Thymus (tissue), 11 donors: ENCODE results near the gene TRIM59. TPM values are rescaled to one million over a fixed set of nuclear protein-coding genes. Genes with fewer than 3 reads are reported as not detected.
A peak's percentile ranks its signal among the peaks of the same experiment; 100 is the strongest.

Experiments
- DNase-seq, 9 donors: peaks; one replicate each; pipeline ENCODE4 v3.0.0-alpha.2; 2013; ENCODE audit warnings: low spot score in 9 of 9, low read depth in 6 of 9, missing footprints in 1 of 9
- H3K27ac ChIP-seq, 2 donors: one replicate each; pipeline ENCODE4 v1.5.1; 2013; ENCODE audit warnings: control low read depth in 1 of 2, low read depth in 1 of 2, low read length in 1 of 2, mild to moderate bottlenecking in 1 of 2, moderate library complexity in 1 of 2
- H3K27me3 ChIP-seq, 2 donors: one replicate each; pipeline ENCODE4 v1.5.1; 2013; ENCODE audit warnings: low read length in 1 of 2; ENCODE audit not compliant: control insufficient read depth in 2 of 2, insufficient read depth in 1 of 2
- H3K36me3 ChIP-seq, 2 donors: one replicate each; pipeline ENCODE4 v1.5.1; 2013; ENCODE audit warnings: low read length in 1 of 2, mild to moderate bottlenecking in 1 of 2, moderate library complexity in 1 of 2; ENCODE audit not compliant: control insufficient read depth in 2 of 2, insufficient read depth in 2 of 2
- H3K4me1 ChIP-seq, 2 donors: one replicate each; pipeline ENCODE4 v1.5.1; 2013; ENCODE audit warnings: low read length in 2 of 2; ENCODE audit not compliant: control insufficient read depth in 2 of 2, insufficient read depth in 2 of 2
- H3K4me3 ChIP-seq, 2 donors: one replicate each; pipeline ENCODE4 v1.5.1; 2013; ENCODE audit warnings: low read length in 2 of 2, control low read depth in 1 of 2, mild to moderate bottlenecking in 1 of 2
- H3K9me3 ChIP-seq, 2 donors: one replicate each; pipeline ENCODE4 v1.5.1; 2013; ENCODE audit warnings: low read length in 1 of 2, mild to moderate bottlenecking in 1 of 2; ENCODE audit not compliant: control insufficient read depth in 2 of 2, insufficient read depth in 1 of 2
- WGBS: extraction: QIAGEN DNeasy Blood & Tissue Kit; methylation state at CpG from one replicate; pipeline ENCODE4 v1.1.7; 2013; 5-methylcytosine and 5-hydroxymethylcytosine counted together
- polyA plus RNA-seq: library from polyadenylated mRNA; stranded (reverse); fragments of 200-250 nt; gene quantifications from one replicate; pipeline ENCODE4 v1.2.3, GENCODE V29; 2013
- total RNA-seq: library from RNA; stranded (reverse); fragments of 120-200 nt; gene quantifications from one replicate; pipeline ENCODE4 v1.2.4, GENCODE V29; 2013
- donor health status: healthy.

The TRIM59 gene
- total and polyA plus RNA-seq, 2 donors, result 8.7 to 23.0 TPM

DNA sequence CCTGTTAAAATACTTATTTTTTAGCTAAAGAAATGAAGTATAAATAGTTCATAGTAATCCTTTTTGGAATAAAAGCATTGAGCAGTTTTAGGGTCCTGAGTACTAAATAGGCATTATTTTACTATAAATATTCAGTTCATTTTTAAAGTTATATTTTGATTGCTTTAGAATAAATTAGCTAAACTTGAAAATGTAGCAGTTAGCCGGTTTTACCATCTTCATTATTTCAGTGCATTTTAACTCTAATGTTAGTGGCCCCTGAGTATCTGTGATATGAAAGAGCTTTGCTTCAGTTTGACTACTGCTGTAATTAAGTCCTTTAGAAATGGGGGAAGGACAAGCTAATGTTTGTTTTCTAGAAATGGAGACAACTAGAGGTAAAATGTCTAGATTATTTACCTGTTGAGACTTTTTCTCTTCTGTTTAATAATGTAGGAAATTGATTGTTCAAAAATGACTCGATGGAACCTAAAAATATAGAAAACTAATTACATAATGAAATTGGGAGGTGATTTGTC is 46.5 kb downstream of the TRIM59 start:
- peaks cover 0 to 21% of the 10 kb centered on the region in 2 donors for H3K36me3 ChIP-seq
- no peak overlapping the region for H3K27ac ChIP-seq
- peak in 1 of 9 donors; percentile 39 for DNase-seq
- no peaks in the 10 kb centered on the region for H3K27me3 ChIP-seq
- 31% methylated on average over 2 of the region's 2 CpGs for WGBS
- H3K9me3 ChIP-seq, result no peaks in the 10 kb centered on the region
- peak overlapping the region; percentile 75 to 88 for H3K4me3 ChIP-seq
- H3K4me1 ChIP-seq, result peaks cover under 1 to 3% of the 10 kb centered on the region in 2 donors

DNA sequence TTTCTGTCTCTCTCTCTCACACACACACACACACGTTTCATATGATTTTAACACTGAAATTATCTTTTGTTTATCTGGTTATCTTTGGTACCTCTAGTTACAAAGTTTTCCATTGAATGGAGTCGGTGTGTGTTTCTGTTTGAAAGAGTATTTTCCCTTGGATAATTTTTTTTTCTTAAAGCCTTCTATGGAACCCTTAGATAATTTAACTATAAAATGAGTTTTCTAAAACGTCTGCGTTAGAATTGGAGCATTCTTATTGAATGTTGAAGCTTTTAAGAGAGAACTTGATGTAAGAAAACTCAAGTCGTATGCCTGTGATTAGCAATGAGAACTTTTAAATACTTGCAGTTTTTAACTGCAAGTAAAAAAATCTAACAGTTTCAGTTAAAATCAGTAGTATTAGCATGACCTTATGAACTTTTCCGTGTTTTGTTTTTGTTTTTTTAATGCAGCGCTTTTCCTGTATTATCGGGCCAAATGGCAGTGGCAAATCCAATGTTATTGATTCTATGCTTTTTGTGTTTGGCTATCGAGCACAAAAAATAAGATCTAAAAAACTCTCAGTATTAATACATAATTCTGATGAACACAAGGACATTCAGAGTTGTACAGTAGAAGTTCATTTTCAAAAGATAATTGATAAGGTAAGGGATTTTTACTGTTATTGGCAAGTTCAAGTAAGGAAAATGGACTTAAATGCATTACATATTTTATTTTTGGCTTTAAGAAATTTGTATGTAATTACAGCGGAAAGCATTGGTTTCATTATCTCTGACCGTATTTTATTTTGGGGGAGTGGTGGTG is 47.2 kb downstream of the TRIM59 start:
- Histone ChIP-seq H3K27me3 (no peaks in the 10 kb centered on the region), H3K27ac (peak overlapping the region in 1 of 2 donors; percentile 69), H3K9me3 (no peaks in the 10 kb centered on the region), H3K36me3 (peaks cover 0 to 16% of the 10 kb centered on the region in 2 donors), H3K4me3 (peak overlapping the region; percentile 75 to 88), H3K4me1 (peaks cover 5 to 6% of the 10 kb centered on the region in 2 donors)
- 27% methylated on average over 11 of the region's 11 CpGs for WGBS
- DNase-seq, result peak in 1 of 9 donors; percentile 33

DNA sequence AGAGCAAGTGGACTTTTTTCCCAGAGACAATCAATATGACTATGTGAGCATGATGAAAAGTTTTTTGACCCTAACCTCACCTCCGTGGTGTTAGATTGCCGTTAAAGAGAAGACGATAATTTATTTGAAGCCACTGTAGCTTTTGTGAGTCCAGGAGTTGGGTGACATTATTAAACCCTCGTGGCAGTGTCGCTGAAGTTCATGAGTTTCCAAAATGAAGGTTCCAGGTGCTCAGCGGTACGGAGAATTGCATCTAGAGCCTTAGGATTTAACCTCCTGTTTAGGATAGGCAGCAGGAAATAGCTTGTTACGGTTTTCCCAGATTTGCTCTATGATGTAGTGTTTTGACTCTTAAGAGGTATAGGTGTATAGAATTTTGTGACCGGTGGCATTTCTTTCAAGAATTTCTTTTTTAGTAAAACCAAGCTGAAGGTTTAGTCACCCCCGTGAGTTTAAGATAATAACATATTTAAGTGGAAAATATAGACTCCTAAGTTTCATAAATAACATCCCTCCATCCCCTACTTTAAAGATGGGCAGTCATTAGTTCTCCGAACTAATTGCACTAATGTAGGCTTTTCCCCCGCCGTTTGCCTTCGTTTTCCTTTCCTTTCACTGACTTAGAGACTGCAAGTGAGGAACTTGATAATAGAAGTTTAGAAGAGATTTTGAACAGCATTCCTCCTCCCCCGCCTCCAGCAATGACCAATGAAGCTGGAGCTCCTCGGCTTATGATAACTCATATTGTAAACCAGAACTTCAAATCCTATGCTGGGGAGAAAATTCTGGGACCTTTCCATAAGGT is 48.1 kb downstream of the TRIM59 start:
- WGBS, result 2% methylated on average over 16 of the region's 16 CpGs
- Histone ChIP-seq H3K4me3 (peak overlapping the region; percentile 75 to 88), H3K27ac (peak overlapping the region in 1 of 2 donors; percentile 69), H3K4me1 (peaks cover 5 to 6% of the 10 kb centered on the region in 2 donors), H3K36me3 (peaks cover 0 to 9% of the 10 kb centered on the region in 2 donors), H3K9me3 (no peaks in the 10 kb centered on the region), H3K27me3 (no peaks in the 10 kb centered on the region)
- DNase-seq, result peak in 6 of 9 donors; percentile 16 to 61 (median 27)

DNA sequence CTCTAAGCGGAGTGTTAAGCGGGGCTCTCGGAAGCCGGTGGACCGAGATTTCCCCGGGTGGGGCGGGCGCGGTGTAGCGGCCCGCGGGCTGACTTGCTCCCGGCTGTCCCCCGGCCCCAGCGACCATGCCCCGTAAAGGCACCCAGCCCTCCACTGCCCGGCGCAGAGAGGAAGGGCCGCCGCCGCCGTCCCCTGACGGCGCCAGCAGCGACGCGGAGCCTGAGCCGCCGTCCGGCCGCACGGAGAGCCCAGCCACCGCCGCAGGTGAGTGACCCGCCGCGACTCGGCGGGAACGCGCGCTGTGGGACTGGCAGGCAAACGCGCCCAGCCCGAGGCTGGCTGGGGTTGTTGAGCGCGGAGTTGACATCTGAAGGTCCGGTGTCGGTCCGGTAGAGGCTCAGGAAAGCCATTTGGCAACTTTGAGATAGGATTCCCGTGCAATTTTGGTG is 48.9 kb downstream of the TRIM59 start:
- no peaks in the 10 kb centered on the region for H3K27me3 ChIP-seq
- under 1% methylated on average over 51 of the region's 51 CpGs for WGBS
- peaks cover 0 to 4% of the 10 kb centered on the region in 2 donors for H3K36me3 ChIP-seq
- H3K4me1 ChIP-seq, result peaks cover 5 to 6% of the 10 kb centered on the region in 2 donors
- DNase-seq, result peak in 3 of 9 donors; percentile 23 to 45 (median 23)
- H3K27ac ChIP-seq, result peak overlapping the region; percentile 89 to 93
- peak overlapping the region; percentile 75 to 88 for H3K4me3 ChIP-seq
- no peaks in the 10 kb centered on the region for H3K9me3 ChIP-seq

DNA sequence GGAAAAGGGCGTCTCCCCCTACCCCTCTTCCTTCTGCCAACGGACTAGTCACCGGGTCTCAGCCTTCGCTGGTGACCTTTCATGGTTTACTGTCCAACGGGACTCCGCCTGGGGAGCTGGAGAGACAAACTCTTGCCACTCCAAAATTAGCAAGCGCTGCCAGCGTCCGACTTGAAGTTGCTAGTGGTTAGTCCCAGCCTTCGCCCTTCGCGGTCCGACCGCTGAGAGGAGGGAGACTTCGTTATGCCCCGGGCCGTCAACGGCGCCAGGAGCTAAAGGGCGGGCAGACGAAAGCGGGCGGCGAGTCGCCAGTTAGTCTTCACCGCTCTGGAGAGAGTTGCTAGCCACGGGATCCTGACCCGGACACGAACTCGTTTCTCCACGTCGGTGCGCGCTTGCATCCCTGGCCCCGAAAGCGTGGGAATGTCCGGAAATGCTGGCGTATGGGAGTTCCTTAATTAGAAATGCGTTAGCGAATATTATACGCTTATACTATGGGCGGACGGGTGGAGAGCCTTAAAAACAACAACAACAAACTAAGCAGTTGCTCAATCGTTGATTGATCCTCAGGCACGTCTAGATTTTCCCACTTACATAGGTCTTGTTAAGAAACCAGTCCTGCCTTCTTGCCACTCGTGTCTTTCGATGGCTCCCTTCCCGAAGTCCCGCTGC is 49.4 kb downstream of the TRIM59 start:
- DNase-seq, result peak in 6 of 9 donors; percentile 20 to 51 (median 28)
- peaks cover 5 to 9% of the 10 kb centered on the region in 2 donors for H3K4me1 ChIP-seq
- H3K9me3 ChIP-seq, result no peaks in the 10 kb centered on the region
- H3K27ac ChIP-seq, result peak overlapping the region; percentile 89 to 93
- peak overlapping the region; percentile 75 to 88 for H3K4me3 ChIP-seq
- H3K36me3 ChIP-seq, result peaks cover 0 to 2% of the 10 kb centered on the region in 2 donors
- WGBS, result under 1% methylated on average over 49 of the region's 49 CpGs
- H3K27me3 ChIP-seq, result no peaks in the 10 kb centered on the region

DNA sequence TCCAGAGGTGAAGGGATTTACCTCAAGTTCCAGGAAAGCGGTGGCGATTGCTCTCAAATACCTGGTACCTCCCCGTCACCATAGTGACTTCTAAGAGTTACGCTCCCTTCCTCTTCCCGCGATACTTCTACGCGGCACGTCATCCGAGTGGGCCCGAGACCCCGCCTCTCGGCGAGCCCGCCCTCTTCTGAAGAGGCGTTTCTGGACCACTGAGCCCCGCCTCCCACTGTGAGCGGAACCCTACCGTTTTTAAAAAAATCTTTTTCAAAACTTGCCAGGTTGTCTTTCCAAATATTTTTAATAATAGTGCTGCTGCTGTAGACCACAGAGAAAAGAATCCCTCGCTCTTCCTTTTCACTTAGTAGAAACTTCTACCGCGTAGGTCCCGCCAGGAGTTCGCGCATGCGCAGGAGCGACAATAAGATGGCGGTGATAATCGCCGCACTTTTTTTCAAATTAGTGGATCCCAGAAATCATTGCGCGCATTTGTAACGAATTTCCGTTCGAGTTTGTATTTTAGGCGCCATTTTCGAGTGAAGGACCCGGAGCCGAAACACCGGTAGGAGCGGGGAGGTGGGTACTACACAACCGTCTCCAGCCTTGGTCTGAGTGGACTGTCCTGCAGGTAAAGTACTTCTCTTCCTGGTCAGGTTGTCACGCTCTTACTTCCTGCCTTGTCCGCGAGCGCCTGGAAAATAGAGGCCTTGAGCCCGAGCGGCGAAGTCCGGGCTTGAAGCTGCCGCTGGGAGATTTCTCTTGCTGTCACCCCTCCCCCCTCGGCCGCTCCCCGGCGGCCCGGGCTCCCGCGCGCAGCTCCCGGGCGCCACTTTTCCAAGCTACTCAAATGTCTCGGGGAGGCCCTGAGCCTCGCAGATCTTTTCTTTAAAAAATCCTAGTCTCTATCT is 50.2 kb downstream of the TRIM59 start, which contains the start of the genes IFT80 and SMC4:
Gene IFT80, minus strand, starts transcription at position 101 of the 905 bp plus-strand sequence. CDS start 14,625 bp downstream, outside the sequence.
Gene SMC4, plus strand, starts transcription at position 526 of the 905 bp plus-strand sequence. CDS start 1,177 bp downstream, outside the sequence.
- Histone ChIP-seq H3K9me3 (no peaks in the 10 kb centered on the region), H3K27me3 (no peaks in the 10 kb centered on the region), H3K36me3 (no peaks in the 10 kb centered on the region), H3K4me1 (peaks cover 5 to 9% of the 10 kb centered on the region in 2 donors), H3K4me3 (peak within 1 kb of the TSS; percentile 75 to 88), H3K27ac (peak within 1 kb of the TSS; percentile 89 to 93)
- peak; percentile 90 to 98 (median 96) for DNase-seq
- WGBS, result under 1% methylated on average over 63 of the region's 63 CpGs

DNA sequence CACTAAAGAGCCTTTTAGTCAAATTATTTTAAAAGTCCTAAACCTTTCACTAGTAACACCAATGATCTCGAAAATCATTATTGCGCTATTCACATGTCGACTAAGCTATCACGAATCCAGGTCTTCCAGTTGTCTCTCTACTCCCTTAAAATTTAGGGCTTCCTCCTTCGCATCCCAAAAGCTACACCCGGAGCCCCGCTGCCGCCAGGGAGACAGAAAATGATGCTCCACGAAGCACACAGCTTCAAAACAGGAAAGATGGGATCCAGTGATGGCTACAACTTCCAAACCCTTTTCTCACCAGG is 50.8 kb downstream of the TRIM59 start:
- peak overlapping the region; percentile 75 to 88 for H3K4me3 ChIP-seq
- under 1% methylated on average over 9 of the region's 9 CpGs for WGBS
- H3K27me3 ChIP-seq, result no peaks in the 10 kb centered on the region
- no peaks in the 10 kb centered on the region for H3K36me3 ChIP-seq
- H3K9me3 ChIP-seq, result no peaks in the 10 kb centered on the region
- no peak for DNase-seq
- peak overlapping the region; percentile 44 to 93 for H3K27ac ChIP-seq
- H3K4me1 ChIP-seq, result peaks cover 5 to 9% of the 10 kb centered on the region in 2 donors

DNA sequence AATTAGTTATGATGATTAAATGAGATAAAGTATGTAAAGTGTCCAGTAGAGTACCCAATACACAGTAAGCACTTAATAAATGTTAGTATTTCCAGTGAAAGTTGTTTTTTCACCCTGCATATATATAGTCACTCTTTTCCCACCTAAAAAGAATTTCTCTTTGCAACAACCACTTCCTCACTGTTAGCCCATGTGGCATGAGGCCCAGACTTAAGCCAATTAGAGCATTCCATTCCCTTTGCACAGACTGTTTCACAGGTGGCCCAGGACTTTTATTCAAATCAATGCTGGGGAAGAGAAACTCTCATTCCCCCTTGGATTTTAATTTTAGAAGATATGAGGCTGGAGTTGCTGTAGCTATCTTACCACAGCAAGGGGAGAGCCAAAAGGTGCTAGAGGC is 54.3 kb downstream of the TRIM59 start:
- Histone ChIP-seq H3K27me3 (no peaks in the 10 kb centered on the region), H3K4me1 (peaks cover 5 to 12% of the 10 kb centered on the region in 2 donors), H3K9me3 (no peaks in the 10 kb centered on the region), H3K27ac (no peak overlapping the region), H3K4me3 (no peak overlapping the region), H3K36me3 (peaks cover 0 to 4% of the 10 kb centered on the region in 2 donors)
- DNase-seq, result peak in 1 of 9 donors; percentile 32
